Measurements from ENCODE around the gene FAM234A.

Gene FAM234A

GRCh38 chr16:268141-269053 lies 33.8 kb downstream of the FAM234A start:
- no peak for DNase-seq (ENCODE audit: low read depth)
- no peak for TF ChIP-seq MAX (IDR thresholded peaks at IDR 0.05; ENCODE audit: low read depth, low read length)
- TF ChIP-seq CTCF (IDR thresholded peaks at IDR 0.05; ENCODE audit: low read depth, low read length) = no peak
- TF ChIP-seq MYC (IDR thresholded peaks at IDR 0.05; ENCODE audit: low read depth, low read length) = no peak
- TF ChIP-seq POLR2A (IDR thresholded peaks at IDR 0.05; ENCODE audit: extremely low read depth, insufficient read length) = no peak
- H3K4me3 ChIP-seq (ENCODE audit: low read depth, low read length) = no peak overlapping the region

GRCh38 chr16:269061-269796 lies 34.6 kb downstream of the FAM234A start:
- TF ChIP-seq POLR2A (IDR thresholded peaks at IDR 0.05; ENCODE audit: extremely low read depth, insufficient read length) (no peak), CTCF (IDR thresholded peaks at IDR 0.05; ENCODE audit: low read depth, low read length) (no peak), MAX (IDR thresholded peaks at IDR 0.05; ENCODE audit: low read depth, low read length) (no peak), MYC (IDR thresholded peaks at IDR 0.05; ENCODE audit: low read depth, low read length) (no peak)
- DNase-seq (ENCODE audit: low read depth) = no peak
- no peak overlapping the region for H3K4me3 ChIP-seq (ENCODE audit: low read depth, low read length)

- no peak for DNase-seq (ENCODE audit: low read depth)
- H3K4me3 ChIP-seq (ENCODE audit: low read depth, low read length) = no peak overlapping the region
- TF ChIP-seq MAX (IDR thresholded peaks at IDR 0.05; ENCODE audit: low read depth, low read length) (no peak), CTCF (IDR thresholded peaks at IDR 0.05; ENCODE audit: low read depth, low read length) (no peak), MYC (IDR thresholded peaks at IDR 0.05; ENCODE audit: low read depth, low read length) (no peak), POLR2A (IDR thresholded peaks at IDR 0.05; ENCODE audit: extremely low read depth, insufficient read length) (no peak)
Observed at GRCh38 chr16:270381-271255, 36.0 kb downstream of the FAM234A start.

GRCh38 chr16:272633-273546 lies 38.3 kb downstream of the FAM234A start:
- no peak for TF ChIP-seq MYC (IDR thresholded peaks at IDR 0.05; ENCODE audit: low read depth, low read length)
- TF ChIP-seq POLR2A (IDR thresholded peaks at IDR 0.05; ENCODE audit: extremely low read depth, insufficient read length) = no peak
- no peak for TF ChIP-seq MAX (IDR thresholded peaks at IDR 0.05; ENCODE audit: low read depth, low read length)
- no peak for TF ChIP-seq CTCF (IDR thresholded peaks at IDR 0.05; ENCODE audit: low read depth, low read length)
- no peak overlapping the region for H3K4me3 ChIP-seq (ENCODE audit: low read depth, low read length)
- DNase-seq (ENCODE audit: low read depth) = no peak
